ENCODE results near the gene CASS4.
A peak's percentile ranks its signal among the peaks of the same experiment; 100 is the strongest.

Gene CASS4

GRCh38 chr20:56391596-56392131 lies 20.4 kb upstream of the CASS4 start:
- TF ChIP-seq CTCF (IDR thresholded peaks at IDR 0.05; ENCODE audit: low read depth, low read length, missing control alignments), result no peak
- DNase-seq (ENCODE audit: extremely low read depth, low read depth), result no peak
- H3K4me3 ChIP-seq (replicated peaks; ENCODE audit: low read depth, low read length), result peak overlapping the region; percentile 85

- no peak for TF ChIP-seq CTCF (IDR thresholded peaks at IDR 0.05; ENCODE audit: low read depth, low read length, missing control alignments)
- H3K4me3 ChIP-seq (replicated peaks; ENCODE audit: low read depth, low read length), result peak within 1 kb of the TSS; percentile 85
- DNase-seq (ENCODE audit: extremely low read depth, low read depth), result peak; percentile 97
These were observed 19.8 kb upstream of the CASS4 start, which contains the start of the genes AURKA and CSTF1 for GRCh38 chr20:56392132-56392880. AURKA (minus strand) TSS chr20:56392215; CDS start chr20:56388197, 4,018 bp downstream. CSTF1 (plus strand) TSS chr20:56392645; CDS start chr20:56395553, 2,908 bp downstream.

DNA sequence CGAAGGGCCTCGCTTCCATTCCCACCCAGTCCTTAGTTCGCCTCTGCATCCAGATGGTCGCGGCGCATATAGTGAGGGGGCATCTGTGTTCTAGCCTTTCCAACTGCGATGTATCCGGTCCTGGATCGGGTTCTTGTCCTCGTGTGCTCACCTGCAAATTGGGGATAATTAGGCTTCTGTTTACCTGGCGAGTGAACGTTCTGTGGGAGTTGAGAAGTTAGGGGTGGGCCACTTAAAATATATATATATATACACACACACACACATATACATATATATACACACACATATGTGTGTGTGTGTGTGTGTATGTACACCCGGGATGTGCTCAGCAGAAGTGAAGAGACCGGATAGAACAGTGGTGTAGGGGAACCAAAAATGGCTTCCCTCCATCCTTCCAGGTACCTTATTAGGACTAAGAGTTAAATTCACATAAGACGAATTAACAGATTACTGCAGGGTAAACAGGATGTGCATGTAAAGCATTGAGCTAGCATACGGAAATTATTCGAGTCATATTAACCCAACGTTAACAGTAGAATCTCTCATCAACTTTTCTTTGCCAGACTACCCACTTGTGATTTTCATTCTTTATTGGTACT lies 19.1 kb upstream of the CASS4 start:
- peak overlapping the region; percentile 85 for H3K4me3 ChIP-seq (replicated peaks; ENCODE audit: low read depth, low read length)
- no peak for DNase-seq (ENCODE audit: extremely low read depth, low read depth)
- TF ChIP-seq CTCF (IDR thresholded peaks at IDR 0.05; ENCODE audit: low read depth, low read length, missing control alignments), result no peak

GRCh38 chr20:56393653-56394052 lies 18.4 kb upstream of the CASS4 start:
- DNase-seq (ENCODE audit: extremely low read depth, low read depth), result no peak
- TF ChIP-seq CTCF (IDR thresholded peaks at IDR 0.05; ENCODE audit: low read depth, low read length, missing control alignments), result no peak
- H3K4me3 ChIP-seq (replicated peaks; ENCODE audit: low read depth, low read length), result peak overlapping the region; percentile 85

DNA sequence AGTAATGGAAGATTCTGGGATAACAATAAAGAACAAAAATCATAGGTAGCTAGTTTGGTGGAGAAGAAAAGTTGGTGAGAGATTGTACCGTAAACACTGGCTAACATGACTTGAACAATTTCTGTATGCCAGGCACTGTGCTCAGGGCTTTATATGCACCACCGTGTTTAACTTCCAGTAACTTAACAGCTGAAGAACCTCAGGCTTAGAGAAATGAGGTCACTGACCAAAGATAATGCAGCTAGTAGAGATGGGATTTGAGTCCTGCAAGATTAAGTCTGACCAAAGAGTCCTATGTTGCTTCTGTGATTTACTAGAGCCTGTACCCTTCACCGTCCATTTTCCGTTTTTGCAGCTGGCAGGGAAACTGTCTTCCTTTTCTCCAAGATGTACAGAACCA lies 16.9 kb upstream of the CASS4 start:
- DNase-seq (ENCODE audit: extremely low read depth, low read depth), result no peak
- no peak overlapping the region for H3K4me3 ChIP-seq (replicated peaks; ENCODE audit: low read depth, low read length)
- TF ChIP-seq CTCF (IDR thresholded peaks at IDR 0.05; ENCODE audit: low read depth, low read length, missing control alignments), result no peak

GRCh38 chr20:56400001-56400640 lies 11.9 kb upstream of the CASS4 start:
- peak; percentile 83 for TF ChIP-seq CTCF (IDR thresholded peaks at IDR 0.05; ENCODE audit: low read depth, low read length, missing control alignments)
- peak; percentile 69 for DNase-seq (ENCODE audit: extremely low read depth, low read depth)
- no peak overlapping the region for H3K4me3 ChIP-seq (replicated peaks; ENCODE audit: low read depth, low read length)

Data from HFF-Myc (cell line).